HPDE6-E6E7 (cell line): Measurements from ENCODE around the gene SLC9A2.

Source experiments
- DNase-seq: peaks from one replicate; pipeline ENCODE4 v3.0.0; 2011; ENCODE audit warnings: missing footprints; ENCODE audit errors: extremely low spot score

SLC9A2 gene

GRCh38 chr2:102620332-102620731, 979 bp downstream of the SLC9A2 start:
- DNase-seq: no peak

GRCh38 chr2:102621630-102622029, 2.3 kb downstream of the SLC9A2 start:
- no peak for DNase-seq

- DNase-seq: no peak
Observed at GRCh38 chr2:102622646-102623045, 3.3 kb downstream of the SLC9A2 start.

GRCh38 chr2:102630458-102630857, 11.1 kb downstream of the SLC9A2 start:
- DNase-seq: no peak

- DNase-seq: no peak
Observed at GRCh38 chr2:102632380-102633175, 13.2 kb downstream of the SLC9A2 start.

GRCh38 chr2:102634831-102635241, 15.5 kb downstream of the SLC9A2 start:
- no peak for DNase-seq

GRCh38 chr2:102635317-102635716, 16.0 kb downstream of the SLC9A2 start:
- no peak for DNase-seq

- no peak for DNase-seq
Observed at GRCh38 chr2:102636283-102636907, 17.0 kb downstream of the SLC9A2 start.

GRCh38 chr2:102637358-102637757, 18.0 kb downstream of the SLC9A2 start:
- peak; percentile 45 for DNase-seq

GRCh38 chr2:102639429-102639828, 20.1 kb downstream of the SLC9A2 start:
- no peak for DNase-seq

GRCh38 chr2:102652126-102652525, 32.8 kb downstream of the SLC9A2 start:
- DNase-seq: no peak

GRCh38 chr2:102657770-102658169, 38.4 kb downstream of the SLC9A2 start:
- DNase-seq: peak; percentile 31

GRCh38 chr2:102660070-102660469, 40.7 kb downstream of the SLC9A2 start:
- DNase-seq: no peak

- peak; percentile 32 for DNase-seq
Observed at GRCh38 chr2:102660574-102660973, 41.2 kb downstream of the SLC9A2 start.

- DNase-seq: no peak
Observed at GRCh38 chr2:102661846-102662245, 42.5 kb downstream of the SLC9A2 start.

- DNase-seq: no peak
Observed at GRCh38 chr2:102662833-102663232, 43.5 kb downstream of the SLC9A2 start.

- no peak for DNase-seq
Observed at GRCh38 chr2:102663381-102663780, 44.0 kb downstream of the SLC9A2 start.

- peak; percentile 89 for DNase-seq
Observed at GRCh38 chr2:102664471-102664909, 45.1 kb downstream of the SLC9A2 start.

- no peak for DNase-seq
Observed at GRCh38 chr2:102667072-102667471, 47.7 kb downstream of the SLC9A2 start.

- no peak for DNase-seq
Observed at GRCh38 chr2:102668171-102668570, 48.8 kb downstream of the SLC9A2 start.

GRCh38 chr2:102669401-102669800, 50.0 kb downstream of the SLC9A2 start:
- DNase-seq: no peak

- no peak for DNase-seq
Observed at GRCh38 chr2:102672107-102672776, 52.9 kb downstream of the SLC9A2 start.

- no peak for DNase-seq
Observed at GRCh38 chr2:102674370-102674769, 55.0 kb downstream of the SLC9A2 start.
